PC-9 (cell line): ENCODE measurements around the gene DDX6. TPM values are rescaled to one million over a fixed set of nuclear protein-coding genes. Genes with fewer than 3 reads are reported as not detected.

Experiments
- BruUV-seq: library from RNA; stranded (reverse); fragments of 400-500 nt; replicated peaks from 2 replicates; lab custom pipeline; 2021; lab: Mats Ljungman, UMichigan
- CTCF ChIA-PET: fragments of 300-600 bp; sonication (Branson Sonifier 250); formaldehyde crosslinking; loops from one replicate; lab custom pipeline; 2022; ENCODE audit warnings: antibody characterized with exemption; lab: Charles Lee
- POLR2A ChIA-PET: fragments of 300-600 bp; sonication (Branson Sonifier 250); formaldehyde crosslinking; loops from one replicate; lab custom pipeline; 2022; ENCODE audit warnings: antibody characterized with exemption; ENCODE audit not compliant: unreplicated experiment; lab: Charles Lee
- DNase-seq, 2 experiments: peaks; one replicate each; pipeline versions ENCODE4 v3.0.0 to v3.0.0-alpha.2; 2015 to 2022; ENCODE audit warnings: mixed read lengths in 1 of 2
- H2AFZ ChIP-seq: fragments of 200-600 bp; sonication (generic); 2 replicates; pipeline ENCODE4 v1.8.1; 2017; ENCODE audit warnings: antibody characterized with exemption
- H3F3A ChIP-seq: fragments of 200-600 bp; sonication (generic); 2 replicates; pipeline ENCODE4 v1.8.1; 2017; ENCODE audit warnings: antibody characterized with exemption, mild to moderate bottlenecking, low read depth; ENCODE audit not compliant: insufficient read depth
- H3K27ac ChIP-seq: fragments of 200-600 bp; sonication (generic); 2 replicates; pipeline ENCODE4 v1.6.1; 2016; ENCODE audit warnings: mixed run types
- H3K27me3 ChIP-seq: fragments of 200-600 bp; sonication (generic); 2 replicates; pipeline ENCODE4 v1.6.1; 2016; ENCODE audit warnings: low read depth, mixed run types; ENCODE audit not compliant: insufficient read depth
- H3K36me3 ChIP-seq: fragments of 200-600 bp; sonication (generic); 2 replicates; pipeline ENCODE4 v1.6.1; 2016; ENCODE audit warnings: low read depth, mixed run types
- H3K4me1 ChIP-seq: fragments of 200-600 bp; sonication (generic); replicated peaks from 2 replicates; pipeline ENCODE4 v1.6.1; 2016; ENCODE audit warnings: mixed run types; ENCODE audit not compliant: insufficient read depth
- H3K4me2 ChIP-seq: fragments of 200-600 bp; sonication (generic); 2 replicates; pipeline ENCODE4 v1.6.1; 2017; ENCODE audit warnings: mixed run types
- H3K4me3 ChIP-seq: fragments of 200-600 bp; sonication (generic); 2 replicates; pipeline ENCODE4 v1.6.1; 2016; ENCODE audit warnings: mixed run types
- H3K79me2 ChIP-seq: fragments of 200-600 bp; sonication (generic); 2 replicates; pipeline ENCODE4 v1.6.1; 2017; ENCODE audit warnings: low read depth, mixed run types
- H3K9me2 ChIP-seq: fragments of 200-600 bp; sonication (generic); 2 replicates; pipeline ENCODE4 v1.8.1; 2017; ENCODE audit warnings: mild to moderate bottlenecking; ENCODE audit not compliant: insufficient read depth
- H3K9me3 ChIP-seq: fragments of 200-600 bp; sonication (generic); 2 replicates; pipeline ENCODE4 v1.8.1; 2016; ENCODE audit warnings: low read depth; ENCODE audit not compliant: insufficient read depth
- H4K20me1 ChIP-seq: fragments of 200-600 bp; sonication (generic); 2 replicates; pipeline ENCODE4 v1.8.1; 2017; ENCODE audit not compliant: insufficient read depth
- EZH2 ChIP-seq: fragments of 200-600 bp; sonication (generic); IDR thresholded peaks from 2 replicates; pipeline ENCODE4 v1.8.0; 2017; ENCODE audit warnings: antibody characterized with exemption, low read depth
- intact Hi-C: fragments of 100-400 bp; cut with micrococcal nuclease; formaldehyde crosslinking; loops from one replicate; pipeline ENCODE4 v1.10.0; 2022; ENCODE audit not compliant: unreplicated experiment
- total RNA-seq: library from RNA; stranded (reverse); gene quantifications from 2 replicates; pipeline ENCODE4 v1.2.3, GENCODE V29; 2021
- TF ChIP-seq, protein P1 (sequence below): fragments of 200-600 bp; sonication (generic); conservative IDR thresholded peaks from 2 replicates; pipeline ENCODE4 v1.6.1; 2017; ENCODE audit warnings: mixed run types, antibody characterized with exemption, mild to moderate bottlenecking, moderate library complexity

DDX6 gene
- total RNA-seq, 1 experiment from 2014 or later, result 84.4 TPM

GRCh38 chr11:118818130-118818529 lies 27.2 kb upstream of the DDX6 start:
- H3K27me3 ChIP-seq, result no peaks in the 10 kb centered on the region
- H3K9me2 ChIP-seq, result no peaks in the 10 kb centered on the region
- intact Hi-C loops, result no loop called here
- POLR2A ChIA-PET, result interaction anchor here (0.7 kb wide), 1 partner anchor 55 kb away, joined by 3 read pairs; no protein-coding TSS in a partner anchor
- no peaks in the 10 kb centered on the region; the same call in 1 of the 2 replicates for H3F3A ChIP-seq
- no peaks in the 10 kb centered on the region for H3K36me3 ChIP-seq
- H3K4me3 ChIP-seq, result no peak overlapping the region
- H4K20me1 ChIP-seq, result no peaks in the 10 kb centered on the region
- no peak overlapping the region for H3K27ac ChIP-seq
- CTCF ChIA-PET, result no interaction called here
- TF ChIP-seq, protein P1, sequence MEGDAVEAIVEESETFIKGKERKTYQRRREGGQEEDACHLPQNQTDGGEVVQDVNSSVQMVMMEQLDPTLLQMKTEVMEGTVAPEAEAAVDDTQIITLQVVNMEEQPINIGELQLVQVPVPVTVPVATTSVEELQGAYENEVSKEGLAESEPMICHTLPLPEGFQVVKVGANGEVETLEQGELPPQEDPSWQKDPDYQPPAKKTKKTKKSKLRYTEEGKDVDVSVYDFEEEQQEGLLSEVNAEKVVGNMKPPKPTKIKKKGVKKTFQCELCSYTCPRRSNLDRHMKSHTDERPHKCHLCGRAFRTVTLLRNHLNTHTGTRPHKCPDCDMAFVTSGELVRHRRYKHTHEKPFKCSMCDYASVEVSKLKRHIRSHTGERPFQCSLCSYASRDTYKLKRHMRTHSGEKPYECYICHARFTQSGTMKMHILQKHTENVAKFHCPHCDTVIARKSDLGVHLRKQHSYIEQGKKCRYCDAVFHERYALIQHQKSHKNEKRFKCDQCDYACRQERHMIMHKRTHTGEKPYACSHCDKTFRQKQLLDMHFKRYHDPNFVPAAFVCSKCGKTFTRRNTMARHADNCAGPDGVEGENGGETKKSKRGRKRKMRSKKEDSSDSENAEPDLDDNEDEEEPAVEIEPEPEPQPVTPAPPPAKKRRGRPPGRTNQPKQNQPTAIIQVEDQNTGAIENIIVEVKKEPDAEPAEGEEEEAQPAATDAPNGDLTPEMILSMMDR, result no peak
- TF ChIP-seq EZH2, result no peak
- no peaks in the 10 kb centered on the region for H3K9me3 ChIP-seq
- H2AFZ ChIP-seq, result no peak overlapping the region; the same call in 1 of the 2 replicates
- no peaks in the 10 kb centered on the region for H3K4me1 ChIP-seq
- BruUV-seq, result no TSS peak
- H3K4me2 ChIP-seq, result no peak overlapping the region
- DNase-seq, result no peak
- H3K79me2 ChIP-seq, result no peaks in the 10 kb centered on the region

GRCh38 chr11:118813551-118813950 lies 22.6 kb upstream of the DDX6 start:
- Histone ChIP-seq H3K36me3 (no peaks in the 10 kb centered on the region), H3K27ac (no peak overlapping the region), H3K27me3 (no peaks in the 10 kb centered on the region), H3K79me2 (no peaks in the 10 kb centered on the region), H4K20me1 (no peaks in the 10 kb centered on the region), H3F3A (no peaks in the 10 kb centered on the region), H3K4me3 (no peak overlapping the region), H3K9me2 (no peaks in the 10 kb centered on the region), H3K4me1 (no peaks in the 10 kb centered on the region), H3K9me3 (no peaks in the 10 kb centered on the region), H3K4me2 (no peak overlapping the region), H2AFZ (no peak overlapping the region)
- intact Hi-C loops, result no loop called here
- TF ChIP-seq, protein P1, result no peak
- TF ChIP-seq EZH2, result no peak
- ChIA-PET POLR2A (no interaction called here), CTCF (no interaction called here)
- no peak for DNase-seq
- no TSS peak for BruUV-seq

DNA sequence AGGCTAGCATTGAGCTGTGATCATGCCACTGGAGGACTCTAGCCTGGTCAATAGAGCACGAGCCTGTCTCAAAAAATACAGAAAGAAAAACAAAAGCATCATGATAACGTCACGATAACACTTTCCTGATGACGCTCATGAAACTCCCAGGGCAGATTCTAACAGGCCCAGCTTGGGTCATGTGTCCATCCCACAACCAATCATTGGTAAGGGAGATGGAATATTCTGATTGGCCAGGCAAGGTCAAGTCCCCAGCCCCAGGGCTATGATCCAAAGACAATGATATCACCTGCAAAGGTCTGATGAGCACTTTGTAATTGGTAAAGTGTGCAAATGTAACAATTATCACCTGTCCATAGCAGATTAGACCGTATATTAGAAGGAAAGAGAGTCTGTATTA lies 21.5 kb upstream of the DDX6 start:
- TF ChIP-seq, protein P1, result no peak
- TF ChIP-seq EZH2, result no peak
- no peak for DNase-seq
- no peaks in the 10 kb centered on the region for H3K9me3 ChIP-seq
- no peaks in the 10 kb centered on the region for H3K27me3 ChIP-seq
- no peak overlapping the region for H3K4me3 ChIP-seq
- CTCF ChIA-PET, result no interaction called here
- no peaks in the 10 kb centered on the region for H3K79me2 ChIP-seq
- H4K20me1 ChIP-seq, result no peaks in the 10 kb centered on the region
- no TSS peak for BruUV-seq
- no peaks in the 10 kb centered on the region for H3K4me1 ChIP-seq
- H3F3A ChIP-seq, result no peaks in the 10 kb centered on the region
- H3K9me2 ChIP-seq, result no peaks in the 10 kb centered on the region
- POLR2A ChIA-PET, result no interaction called here
- no peak overlapping the region for H3K27ac ChIP-seq
- intact Hi-C loops, result no loop called here
- no peak overlapping the region for H3K4me2 ChIP-seq
- H2AFZ ChIP-seq, result no peak overlapping the region
- no peaks in the 10 kb centered on the region for H3K36me3 ChIP-seq
